Suprapubic skin (tissue), 4 donors: ENCODE data around the gene USP37.

Source experiments
- EP300 ChIP-seq: sonication (generic); formaldehyde crosslinking; IDR thresholded peaks from one replicate; pipeline ENCODE4 v1.6.1; 2017; ENCODE audit warnings: antibody characterized with exemption
- POLR2AphosphoS5 ChIP-seq, 3 donors: sonication (generic); formaldehyde crosslinking; IDR thresholded peaks; one replicate each; pipeline ENCODE4 v1.6.1; 2017; ENCODE audit warnings: antibody characterized with exemption in 3 of 3
- TF ChIP-seq, protein P1 (sequence below), 2 donors: fragments of 200-600 bp in 1 of 2; fragments of 450-650 bp in 1 of 2; sonication (generic) in 1 of 2; IDR thresholded peaks; one replicate each; pipeline ENCODE4 v1.5.1; 2016 to 2019; ENCODE audit warnings: antibody characterized with exemption in 2 of 2, mild to moderate bottlenecking in 1 of 2, moderate library complexity in 1 of 2

DNA sequence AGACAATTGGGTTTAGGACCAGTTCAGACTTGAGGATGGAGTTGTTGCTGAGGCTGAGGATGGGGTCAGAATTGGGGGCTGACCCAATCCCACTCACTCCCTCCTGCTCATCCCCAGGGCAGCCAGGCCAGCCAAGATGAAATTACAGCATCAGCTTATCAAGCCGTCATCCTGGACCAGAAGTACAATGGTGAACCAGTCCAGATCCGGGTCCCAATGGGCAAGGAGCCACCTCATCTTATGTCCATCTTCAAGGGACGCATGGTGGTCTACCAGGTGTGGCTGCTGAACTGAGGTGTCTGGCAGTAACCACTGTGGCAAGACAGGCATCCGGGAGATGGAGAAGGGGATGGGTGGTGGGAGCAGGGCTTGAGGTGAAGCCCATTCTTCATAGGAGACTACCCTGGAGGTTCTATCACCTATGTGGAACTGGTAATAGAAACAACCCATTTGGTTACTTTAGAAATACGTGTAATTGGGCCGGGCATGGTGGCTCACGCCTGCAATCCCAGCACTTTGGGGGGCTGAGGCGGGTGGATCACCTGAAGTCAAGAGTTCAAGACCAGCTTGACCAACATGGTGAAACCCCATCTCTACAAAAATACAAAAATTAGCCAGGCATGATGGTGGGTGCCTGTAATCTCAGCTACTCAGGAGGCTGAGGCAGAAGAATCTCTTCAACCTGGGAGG lies 135.3 kb downstream of the USP37 start:
- TF ChIP-seq, protein P1, sequence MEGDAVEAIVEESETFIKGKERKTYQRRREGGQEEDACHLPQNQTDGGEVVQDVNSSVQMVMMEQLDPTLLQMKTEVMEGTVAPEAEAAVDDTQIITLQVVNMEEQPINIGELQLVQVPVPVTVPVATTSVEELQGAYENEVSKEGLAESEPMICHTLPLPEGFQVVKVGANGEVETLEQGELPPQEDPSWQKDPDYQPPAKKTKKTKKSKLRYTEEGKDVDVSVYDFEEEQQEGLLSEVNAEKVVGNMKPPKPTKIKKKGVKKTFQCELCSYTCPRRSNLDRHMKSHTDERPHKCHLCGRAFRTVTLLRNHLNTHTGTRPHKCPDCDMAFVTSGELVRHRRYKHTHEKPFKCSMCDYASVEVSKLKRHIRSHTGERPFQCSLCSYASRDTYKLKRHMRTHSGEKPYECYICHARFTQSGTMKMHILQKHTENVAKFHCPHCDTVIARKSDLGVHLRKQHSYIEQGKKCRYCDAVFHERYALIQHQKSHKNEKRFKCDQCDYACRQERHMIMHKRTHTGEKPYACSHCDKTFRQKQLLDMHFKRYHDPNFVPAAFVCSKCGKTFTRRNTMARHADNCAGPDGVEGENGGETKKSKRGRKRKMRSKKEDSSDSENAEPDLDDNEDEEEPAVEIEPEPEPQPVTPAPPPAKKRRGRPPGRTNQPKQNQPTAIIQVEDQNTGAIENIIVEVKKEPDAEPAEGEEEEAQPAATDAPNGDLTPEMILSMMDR (IDR thresholded peaks at IDR 0.05) = no peak
- TF ChIP-seq EP300 = no peak
- TF ChIP-seq POLR2AphosphoS5 (IDR thresholded peaks at IDR 0.05) = no peak
